HG03354 (cell line): ENCODE measurements around the gene MMD.
A peak's percentile ranks its signal among the peaks of the same experiment; 100 is the strongest.
"Not testable (repeated sequence)": the region's sequence is repeated elsewhere in the genome, so short reads cannot be mapped to it uniquely, and the experiment has no call there.

Experiments used
- ATAC-seq: cut with Tn5 transposase; IDR thresholded peaks from one replicate; pipeline ENCODE4 v1.9.1; 2021; ENCODE audit warnings: mild to moderate bottlenecking; ENCODE audit not compliant: unreplicated experiment, poor library complexity, severe bottlenecking

MMD gene

GRCh38 chr17:55444471-55445441 is 23.1 kb upstream of the MMD start:
- ATAC-seq, result peak; percentile 83

GRCh38 chr17:55443904-55444303 is 22.3 kb upstream of the MMD start:
- no peak for ATAC-seq

- ATAC-seq, result no peak
These were observed 21.5 kb upstream of the MMD start for GRCh38 chr17:55442953-55443683.

- ATAC-seq, result no peak
These were observed 20.8 kb upstream of the MMD start for GRCh38 chr17:55442462-55442861.

GRCh38 chr17:55441544-55441943 is 19.9 kb upstream of the MMD start:
- no peak for ATAC-seq

- no peak for ATAC-seq
These were observed 18.8 kb upstream of the MMD start for GRCh38 chr17:55440391-55440790.

- peak; percentile 79 for ATAC-seq
These were observed 15.5 kb upstream of the MMD start for GRCh38 chr17:55437159-55437605.

- ATAC-seq, result peak; percentile 8
These were observed 14.9 kb upstream of the MMD start for GRCh38 chr17:55436224-55437158.

- no peak for ATAC-seq
These were observed 13.8 kb upstream of the MMD start for GRCh38 chr17:55435408-55435807.

- ATAC-seq, result no peak
These were observed 13.1 kb upstream of the MMD start for GRCh38 chr17:55434721-55435120.

GRCh38 chr17:55433629-55434422 is 12.2 kb upstream of the MMD start:
- ATAC-seq, result no peak

- ATAC-seq, result no peak
These were observed 11.5 kb upstream of the MMD start for GRCh38 chr17:55433029-55433628.

- no peak for ATAC-seq
These were observed 10.9 kb upstream of the MMD start for GRCh38 chr17:55432358-55433028.

GRCh38 chr17:55431914-55432313 is 10.3 kb upstream of the MMD start:
- ATAC-seq, result not testable (repeated sequence)

- ATAC-seq, result no peak
These were observed 9.1 kb upstream of the MMD start for GRCh38 chr17:55430541-55431288.

GRCh38 chr17:55427587-55427882 is 5.9 kb upstream of the MMD start:
- peak; percentile 24 for ATAC-seq

GRCh38 chr17:55426851-55427586 is 5.4 kb upstream of the MMD start:
- ATAC-seq, result peak; percentile 59
